ENCODE data around the gene HOXA6.

Gene HOXA6

DNA sequence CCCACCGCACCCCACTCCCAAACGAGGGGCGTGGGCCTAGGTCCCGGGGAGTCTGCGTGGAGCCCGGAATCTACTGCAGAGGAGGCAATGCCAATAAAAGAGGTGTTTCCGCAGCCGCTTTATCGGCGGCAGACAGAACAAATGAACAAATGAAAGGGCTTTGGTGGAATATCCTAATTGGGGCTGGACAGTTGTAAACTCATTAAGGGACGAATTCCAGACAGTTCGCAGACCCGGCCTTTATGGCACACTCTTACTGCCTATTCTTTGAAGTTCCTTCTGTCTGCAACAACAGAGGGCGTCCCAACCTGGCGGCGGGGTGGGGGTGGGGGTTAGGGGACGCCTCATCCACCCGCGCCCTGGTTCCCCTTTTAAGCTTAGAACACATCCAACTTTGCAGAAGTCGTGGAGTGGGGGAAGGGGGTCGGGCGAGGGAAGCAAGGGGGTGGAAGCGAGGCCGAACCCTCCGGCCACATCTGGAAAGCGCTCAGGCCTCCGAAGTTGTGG is 13.7 kb upstream of the HOXA6 start:
- no peak for DNase-seq

DNA sequence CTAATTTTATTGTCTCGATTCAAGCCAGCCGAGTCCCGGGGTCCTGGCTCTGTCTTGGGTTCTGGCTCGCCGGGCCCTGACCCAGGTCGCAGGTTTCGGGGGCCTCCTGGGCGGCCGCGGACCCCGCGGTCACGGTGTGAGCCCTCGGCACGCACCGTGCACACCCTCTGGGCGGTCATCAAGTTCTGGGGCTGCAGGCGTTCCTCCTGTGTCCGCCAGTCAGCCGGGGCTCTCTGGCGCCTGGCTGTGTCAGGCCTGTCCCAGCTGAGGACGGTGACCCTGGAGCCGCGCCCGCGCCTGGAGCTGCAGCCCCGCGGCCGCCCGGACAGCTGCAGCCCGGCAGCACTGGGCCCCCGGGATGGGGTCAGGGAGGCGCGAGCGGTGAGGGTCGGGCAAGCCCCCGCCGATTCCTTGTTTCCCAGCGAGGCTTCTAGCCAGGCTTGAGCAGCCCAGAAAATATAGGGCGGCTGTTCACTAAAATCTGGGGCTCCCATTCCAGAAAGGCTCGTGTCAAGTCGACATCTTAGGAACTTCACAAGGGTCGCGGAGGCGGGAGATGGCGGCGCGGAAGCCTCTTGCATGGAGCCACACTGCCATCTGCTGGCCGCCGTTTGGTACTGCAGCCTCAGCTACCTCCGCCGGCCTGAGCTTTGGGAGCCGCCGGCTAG is 13.1 kb upstream of the HOXA6 start:
- peak; percentile 71 to 84 (median 77) for DNase-seq

DNA sequence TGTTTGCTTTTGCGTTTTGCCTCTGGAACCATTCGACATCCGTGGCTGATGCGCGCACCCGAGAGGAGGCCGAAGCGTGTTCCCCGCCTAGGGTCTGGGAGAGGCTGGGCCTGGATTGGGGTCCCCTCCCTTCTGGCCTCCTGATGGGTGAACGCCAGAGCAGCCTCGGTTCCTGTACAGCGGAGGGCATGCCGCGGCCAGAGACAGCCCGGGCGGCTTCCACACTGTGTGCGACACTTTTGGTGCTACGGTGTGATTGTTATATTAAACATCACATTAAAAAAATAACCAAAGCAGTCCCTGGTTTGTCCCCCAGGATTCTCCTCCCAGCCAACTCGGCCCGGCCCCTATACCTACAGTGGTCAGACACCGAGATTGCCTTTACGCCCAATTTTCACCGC is 12.6 kb upstream of the HOXA6 start:
- DNase-seq: no peak

DNA sequence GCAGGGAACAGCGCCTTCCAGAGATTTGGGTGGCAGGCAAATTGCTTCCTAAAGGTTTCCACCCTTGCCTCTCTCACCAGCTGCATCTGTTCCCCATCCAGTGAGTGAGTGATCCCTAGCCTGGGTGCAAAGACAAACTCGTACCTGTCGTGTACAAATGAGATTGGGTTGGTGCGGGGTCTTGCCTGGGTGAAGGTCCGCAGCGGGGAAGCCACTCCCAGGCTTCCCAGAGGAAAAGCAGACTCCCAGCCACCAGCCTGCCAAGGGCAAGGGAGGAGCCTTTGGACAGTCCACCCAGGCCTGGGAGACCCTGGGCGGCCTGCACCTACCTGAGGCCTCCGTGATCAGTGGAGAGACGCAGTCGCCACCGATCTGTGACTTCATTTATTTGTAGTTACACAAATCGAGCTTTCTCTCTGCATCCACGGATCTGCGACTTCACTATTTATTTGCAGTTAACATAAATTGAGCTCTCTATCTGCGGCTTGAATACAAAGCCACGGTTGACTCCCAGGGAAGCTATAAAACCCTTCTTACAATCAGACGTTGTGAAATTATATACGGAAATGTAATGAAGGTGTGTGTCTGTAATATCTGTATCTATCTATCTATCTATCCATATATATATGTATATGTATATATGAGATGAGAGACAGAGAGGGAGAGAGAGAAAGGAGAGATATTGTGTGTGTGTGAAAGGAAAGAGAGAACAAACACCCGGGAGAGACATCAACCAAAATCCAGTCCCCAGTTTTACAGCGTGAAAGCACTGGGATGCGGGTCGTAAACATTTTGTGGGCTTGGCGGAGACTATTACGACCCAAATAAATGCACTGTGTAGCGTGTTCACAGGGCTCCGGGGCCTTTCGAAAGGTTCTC is 11.9 kb upstream of the HOXA6 start:
- no peak for DNase-seq

DNA sequence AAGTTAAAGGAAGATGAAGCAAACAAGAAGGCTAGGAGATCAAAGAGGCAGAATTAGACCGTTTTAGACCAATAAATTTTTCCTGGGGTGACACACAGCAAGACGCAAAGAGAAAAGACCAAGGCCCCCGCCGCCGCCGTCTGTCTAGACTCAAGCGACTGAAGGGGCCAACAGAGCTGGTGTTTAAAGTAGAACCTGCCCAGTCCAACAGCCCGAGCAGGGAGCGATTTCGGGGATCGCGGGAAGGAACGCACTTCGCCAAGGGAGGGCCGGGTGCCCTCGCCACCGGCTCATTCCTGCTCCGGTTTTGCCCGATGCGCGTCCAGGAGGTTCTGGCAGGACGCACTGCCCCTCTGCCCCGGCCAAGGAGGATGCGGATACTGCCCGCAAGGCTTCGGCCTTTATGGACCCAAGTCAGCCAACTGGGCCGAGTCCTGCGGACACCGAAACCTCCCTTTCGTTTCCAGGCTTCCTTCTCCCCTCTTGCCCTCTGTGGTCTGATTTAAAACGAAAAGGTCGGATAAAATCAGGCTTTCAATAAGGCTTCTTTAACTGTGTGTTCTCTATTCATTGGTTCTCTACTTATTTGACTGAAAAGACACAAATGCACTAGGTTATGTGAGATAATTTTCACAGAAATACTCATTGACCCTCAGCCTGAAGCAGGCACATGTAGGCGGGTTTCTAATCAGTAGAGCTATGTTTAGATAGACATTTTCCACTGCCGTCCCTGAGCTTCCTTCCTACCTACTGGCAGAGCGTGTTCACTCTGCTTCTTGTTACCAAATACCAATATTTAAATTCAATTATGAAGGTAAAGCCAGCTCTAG is 11.1 kb upstream of the HOXA6 start:
- no peak for DNase-seq

DNA sequence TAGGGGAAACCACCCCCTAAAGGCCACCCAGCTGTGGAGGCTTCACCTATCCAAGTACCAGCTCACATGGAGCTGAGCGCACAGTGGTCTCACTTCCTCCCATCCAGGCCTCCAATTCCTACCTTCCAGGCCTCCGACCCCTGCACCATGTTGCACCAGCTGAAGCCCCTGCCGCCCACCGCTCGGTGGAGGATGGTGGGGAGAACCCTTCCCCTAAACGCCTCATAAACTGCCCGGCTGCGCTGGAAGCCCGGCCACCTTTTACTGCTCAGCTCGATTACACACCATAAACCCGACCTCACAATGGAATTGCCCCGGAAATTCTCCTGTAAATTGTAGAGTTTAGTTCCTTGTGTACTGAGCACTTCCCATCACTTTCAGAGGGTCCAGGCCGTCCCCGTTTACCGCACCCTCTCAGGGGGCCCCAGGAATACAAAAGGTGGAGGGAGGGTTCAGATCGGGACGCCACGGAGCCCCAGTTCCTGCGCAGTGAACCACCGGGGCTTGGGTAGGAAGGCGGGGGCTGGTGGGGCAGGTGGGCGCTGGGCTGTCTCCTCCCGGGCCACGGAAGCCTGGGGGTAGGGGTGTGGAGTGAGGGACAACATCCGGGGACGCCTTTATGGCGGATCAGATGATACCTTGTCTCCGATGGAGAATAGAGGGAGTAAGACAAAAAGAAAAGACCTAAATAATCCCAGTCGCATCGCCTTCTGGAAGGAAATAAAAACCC is 10.3 kb upstream of the HOXA6 start:
- DNase-seq: no peak

DNA sequence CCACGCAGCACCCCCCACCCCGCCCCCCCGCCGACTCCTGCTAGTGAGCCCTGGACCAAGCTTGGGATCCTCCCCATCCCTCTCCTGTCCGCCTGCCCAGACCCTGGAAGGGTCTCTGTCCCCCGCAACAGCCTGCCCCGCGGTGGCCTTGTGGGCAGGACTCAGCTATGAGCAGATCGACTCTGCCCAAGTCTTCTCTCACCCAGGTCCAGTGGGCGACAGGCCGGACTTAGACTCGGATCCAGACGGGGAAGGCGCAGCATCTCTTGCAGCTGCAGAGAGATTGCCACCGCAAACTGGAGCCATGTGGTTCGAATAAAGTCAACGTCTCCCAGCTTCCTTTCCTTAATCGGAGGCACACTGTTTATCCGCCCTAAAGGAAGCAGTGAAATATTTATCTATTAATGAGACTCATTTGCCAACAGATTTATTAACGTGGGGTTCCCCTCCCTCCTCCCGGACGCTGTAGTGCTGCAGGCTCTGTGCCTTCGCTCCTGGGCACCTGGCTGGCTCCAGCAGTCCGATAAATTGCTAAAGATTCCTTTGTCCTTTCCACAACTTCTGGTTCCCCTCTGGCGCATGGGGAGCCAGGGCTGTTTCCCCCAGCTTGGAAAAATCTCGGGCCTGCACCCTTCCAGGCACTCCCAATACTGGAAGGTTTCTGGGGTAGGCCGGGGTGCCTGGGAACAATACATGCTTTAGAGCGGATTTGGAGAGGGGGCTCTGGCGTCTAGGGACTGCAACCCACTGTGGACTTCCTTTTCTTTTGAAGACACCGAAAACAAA is 9.5 kb upstream of the HOXA6 start:
- no peak for DNase-seq

DNA sequence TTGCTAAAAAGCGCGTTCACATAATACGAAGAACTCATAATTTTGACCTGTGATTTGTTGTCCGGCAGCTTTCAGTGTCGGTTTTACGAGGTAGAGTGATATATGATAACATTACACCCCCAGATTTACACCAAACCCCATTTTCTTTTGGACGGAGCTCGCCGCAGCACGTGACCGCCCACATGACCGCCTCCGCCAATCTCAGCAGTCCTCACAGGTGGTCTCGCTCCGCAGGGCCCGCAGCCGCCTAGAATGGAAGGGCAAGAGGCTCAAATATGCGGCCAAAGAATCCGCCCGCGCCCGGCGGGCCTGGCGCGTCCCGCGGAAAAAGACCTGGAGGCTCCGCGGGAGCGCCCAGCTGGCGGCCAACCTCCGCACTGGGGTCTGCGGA is 8.9 kb upstream of the HOXA6 start, which contains the start of gene HOXA7:
Gene HOXA7, minus strand, starts transcription at position 168 of the 391 bp plus-strand sequence. Its CDS starts 130 bp downstream, at position 38.
- no peak for DNase-seq

DNA sequence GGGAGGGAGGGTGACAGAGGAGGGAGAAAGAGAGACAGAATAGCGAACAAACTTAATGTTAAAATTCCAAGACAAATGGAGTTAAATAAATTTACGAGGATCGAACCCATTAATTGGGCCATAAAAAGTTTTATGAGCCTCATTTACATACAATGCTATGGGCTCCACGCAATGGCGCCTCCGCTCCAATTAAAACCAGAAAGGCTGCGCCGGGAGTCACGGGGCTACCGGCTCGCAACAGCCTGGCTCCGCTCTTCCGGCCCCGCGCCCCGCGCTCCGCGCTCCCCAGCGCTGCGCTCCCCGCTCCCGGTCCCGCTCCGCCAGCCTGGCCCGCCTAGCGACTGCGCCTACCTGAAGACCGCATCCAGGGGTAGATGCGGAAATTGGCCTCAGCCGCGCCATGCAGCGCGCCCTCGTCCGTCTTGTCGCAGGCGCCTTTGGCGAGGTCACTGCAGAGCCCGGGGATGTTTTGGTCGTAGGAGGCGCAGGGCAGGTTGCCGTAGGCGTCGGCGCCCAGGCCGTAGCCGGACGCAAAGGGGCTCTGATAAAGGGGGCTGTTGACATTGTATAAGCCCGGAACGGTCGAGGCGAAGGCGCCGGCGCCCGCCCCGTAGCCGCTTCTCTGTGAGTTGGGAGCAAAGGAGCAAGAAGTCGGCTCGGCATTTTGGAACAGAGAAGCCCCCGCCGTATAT is 8.4 kb upstream of the HOXA6 start:
- DNase-seq: no peak

DNA sequence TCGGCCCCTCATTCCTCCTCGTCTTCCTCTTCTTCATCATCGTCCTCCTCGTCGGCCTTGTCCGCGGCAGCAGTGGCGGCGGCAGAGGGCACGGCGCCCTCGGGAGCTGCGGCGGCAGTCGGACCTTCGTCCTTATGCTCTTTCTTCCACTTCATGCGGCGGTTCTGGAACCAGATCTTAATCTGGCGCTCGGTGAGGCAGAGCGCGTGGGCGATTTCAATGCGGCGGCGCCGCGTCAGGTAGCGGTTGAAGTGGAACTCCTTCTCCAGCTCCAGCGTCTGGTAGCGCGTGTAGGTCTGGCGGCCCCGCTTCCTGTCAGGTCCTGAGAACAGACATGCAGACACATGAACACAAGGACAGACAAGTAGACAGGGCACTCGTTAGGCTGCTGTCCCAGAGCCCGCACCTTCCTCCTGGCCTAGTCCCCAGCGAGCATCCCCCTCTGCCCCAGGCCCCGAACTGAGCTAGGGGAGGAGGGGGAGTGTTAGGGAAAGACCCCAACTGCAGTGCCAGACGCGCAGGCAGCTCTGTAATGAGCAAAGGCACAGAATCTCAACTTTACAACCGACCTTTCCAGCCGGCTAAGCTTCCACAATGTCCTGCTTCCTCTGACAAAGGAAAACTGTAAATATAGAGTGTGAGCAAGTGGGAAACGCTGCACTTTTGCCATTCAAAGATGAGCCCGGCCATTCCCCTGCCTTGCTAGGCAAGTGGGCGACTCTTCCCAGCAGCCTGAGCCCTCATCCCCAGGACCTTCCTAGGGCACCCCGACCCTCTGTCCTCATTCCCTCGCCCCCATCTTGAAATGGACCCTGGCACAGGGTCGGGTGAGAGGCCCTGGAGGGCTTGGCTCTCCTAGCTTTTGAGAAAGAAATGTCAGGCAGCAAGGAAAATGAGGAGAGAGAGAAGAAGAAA is 7.6 kb upstream of the HOXA6 start:
- peak in 1 of 5 experiments; percentile 40 for DNase-seq

DNA sequence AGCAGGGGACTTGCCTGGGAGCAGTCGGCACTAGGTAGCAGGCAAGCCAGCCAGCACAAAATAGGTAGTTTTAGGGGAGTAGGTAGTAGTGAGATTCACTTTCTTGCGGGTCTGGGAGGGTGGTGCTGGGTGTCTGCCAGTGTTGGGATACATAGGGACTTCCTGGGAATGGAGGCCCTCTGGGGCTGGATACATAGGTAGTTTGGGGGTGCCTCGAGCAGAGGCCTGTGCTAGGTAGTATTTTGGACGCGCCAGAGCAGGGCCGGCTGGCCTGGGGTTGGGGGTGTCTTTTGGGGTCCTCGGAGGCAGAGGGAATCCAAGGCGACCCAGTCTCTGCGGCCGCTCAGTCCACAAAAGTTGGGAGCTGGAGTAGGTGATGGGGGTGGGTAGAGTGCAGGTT is 6.8 kb upstream of the HOXA6 start:
- no peak for DNase-seq

DNA sequence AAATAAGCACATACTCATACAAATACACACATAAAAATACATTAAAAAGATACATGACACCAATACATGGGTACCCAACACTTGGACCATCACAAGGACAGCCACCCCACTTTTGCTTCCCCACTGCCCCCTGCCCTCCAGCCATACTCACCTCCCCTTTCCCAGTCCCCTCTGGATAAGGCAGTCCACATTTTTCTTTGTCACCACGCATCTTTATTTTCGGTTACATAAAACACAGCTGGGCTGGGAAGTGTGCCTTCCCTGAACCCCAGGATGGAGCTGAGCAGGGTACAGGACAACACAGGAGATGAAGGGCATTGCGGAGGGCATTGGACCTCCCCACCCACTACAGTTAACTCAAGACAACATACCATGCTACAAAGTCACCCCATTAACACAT is 6.0 kb upstream of the HOXA6 start:
- no peak for DNase-seq

DNA sequence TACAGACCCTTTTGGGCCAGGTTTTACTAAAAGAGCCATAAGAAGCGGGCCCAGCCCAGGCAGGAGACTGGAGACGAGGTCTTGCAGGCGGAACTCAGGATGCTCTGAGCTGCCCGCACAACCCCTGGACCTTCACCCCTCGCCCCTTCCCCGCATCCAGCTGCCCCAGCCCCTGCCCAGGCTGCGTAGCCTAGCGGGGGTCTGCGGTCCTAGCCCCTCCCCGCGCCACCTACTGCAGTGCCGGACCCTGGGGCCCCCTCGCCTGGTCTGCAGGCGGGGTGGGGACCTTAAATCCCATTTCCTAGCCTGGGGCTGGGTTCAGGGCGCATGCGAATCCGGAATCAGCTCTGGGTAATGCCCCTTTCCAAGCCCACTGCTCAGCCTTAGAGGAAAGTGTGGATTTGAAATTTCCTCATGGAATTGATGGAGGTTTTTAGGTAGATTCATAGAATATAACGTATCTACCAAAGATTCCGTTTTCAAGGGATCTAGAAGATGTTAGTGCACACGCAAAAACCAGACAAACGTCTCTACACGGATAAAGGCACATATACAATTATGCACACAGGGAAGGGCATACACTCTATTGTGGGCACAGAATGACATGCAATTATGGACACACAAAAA is 5.4 kb upstream of the HOXA6 start:
- no peak for DNase-seq

DNA sequence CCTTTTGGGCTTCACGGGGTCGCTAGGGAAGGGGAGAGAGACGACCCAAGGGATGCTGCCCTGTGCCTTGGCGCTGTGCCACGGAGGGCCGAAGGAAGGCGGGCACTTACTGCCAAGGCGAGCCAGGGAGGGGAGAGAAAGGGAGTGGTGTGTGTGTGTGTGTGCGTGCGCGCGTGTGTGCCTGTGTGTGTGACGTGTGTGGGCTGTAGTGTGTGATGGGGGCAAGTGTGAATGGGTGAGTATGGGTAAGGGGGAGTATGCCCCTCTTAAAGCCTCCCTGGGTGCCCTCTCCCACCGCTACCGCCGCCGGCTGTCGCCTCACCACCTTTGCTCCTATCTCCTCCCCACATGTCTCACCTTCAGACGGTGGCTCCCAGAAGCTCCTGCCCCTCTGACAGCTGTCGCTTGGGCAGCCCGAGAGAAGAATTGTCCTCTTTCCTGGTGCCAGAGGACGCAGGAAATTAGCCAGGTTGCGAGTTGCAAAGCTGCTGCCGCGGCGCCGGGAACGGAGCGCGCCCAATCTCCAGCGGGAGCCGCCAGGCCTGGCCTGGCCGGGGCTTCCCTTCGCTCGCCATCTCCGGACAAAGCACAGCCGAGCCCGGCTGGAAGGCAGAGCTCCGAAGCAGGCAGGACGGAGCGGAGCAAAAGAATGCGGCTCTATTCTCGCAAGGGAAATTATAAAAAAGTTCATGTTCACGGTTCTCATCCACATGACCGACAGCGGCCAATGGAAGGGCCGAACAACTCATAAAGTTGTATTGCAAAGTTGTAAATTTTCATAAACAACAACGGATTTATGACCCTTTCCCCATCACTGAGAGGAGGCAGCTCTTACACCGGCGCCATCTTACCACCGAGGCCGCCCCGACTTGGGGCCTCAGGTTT is 4.6 kb upstream of the HOXA6 start, which contains the start of gene HOXA3:
Gene HOXA3, minus strand, starts transcription at position 653 of the 885 bp plus-strand sequence. CDS start 41,943 bp downstream, outside the sequence.
- DNase-seq: no peak

DNA sequence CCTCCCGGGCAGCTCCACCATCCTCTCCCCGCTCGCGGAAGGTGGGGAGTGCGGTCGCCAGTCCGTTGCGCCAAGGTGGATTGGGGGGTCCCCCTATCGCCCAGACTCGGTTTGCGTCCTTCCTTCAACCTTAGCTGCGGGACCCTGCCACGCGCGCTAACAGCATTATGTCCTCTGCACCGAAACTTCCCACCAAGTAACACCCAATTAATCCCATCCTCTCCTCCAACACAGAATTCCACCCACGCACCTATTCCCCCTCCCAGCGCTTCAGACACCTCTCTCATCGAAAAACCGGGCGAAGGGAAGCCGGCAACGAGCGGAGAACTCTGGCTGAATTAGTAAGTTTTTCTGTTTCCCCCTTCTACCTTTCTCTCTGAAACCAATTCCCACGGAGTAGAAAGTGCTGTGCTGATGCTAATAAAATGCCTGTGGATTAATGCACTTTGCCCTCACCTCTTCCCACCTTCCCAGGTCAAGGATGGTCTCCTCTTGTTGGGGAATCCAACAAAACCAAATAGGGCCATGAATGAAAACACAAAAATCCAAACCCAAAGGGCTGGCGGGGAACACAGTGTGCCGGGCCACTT is 3.9 kb upstream of the HOXA6 start:
- DNase-seq: no peak

DNA sequence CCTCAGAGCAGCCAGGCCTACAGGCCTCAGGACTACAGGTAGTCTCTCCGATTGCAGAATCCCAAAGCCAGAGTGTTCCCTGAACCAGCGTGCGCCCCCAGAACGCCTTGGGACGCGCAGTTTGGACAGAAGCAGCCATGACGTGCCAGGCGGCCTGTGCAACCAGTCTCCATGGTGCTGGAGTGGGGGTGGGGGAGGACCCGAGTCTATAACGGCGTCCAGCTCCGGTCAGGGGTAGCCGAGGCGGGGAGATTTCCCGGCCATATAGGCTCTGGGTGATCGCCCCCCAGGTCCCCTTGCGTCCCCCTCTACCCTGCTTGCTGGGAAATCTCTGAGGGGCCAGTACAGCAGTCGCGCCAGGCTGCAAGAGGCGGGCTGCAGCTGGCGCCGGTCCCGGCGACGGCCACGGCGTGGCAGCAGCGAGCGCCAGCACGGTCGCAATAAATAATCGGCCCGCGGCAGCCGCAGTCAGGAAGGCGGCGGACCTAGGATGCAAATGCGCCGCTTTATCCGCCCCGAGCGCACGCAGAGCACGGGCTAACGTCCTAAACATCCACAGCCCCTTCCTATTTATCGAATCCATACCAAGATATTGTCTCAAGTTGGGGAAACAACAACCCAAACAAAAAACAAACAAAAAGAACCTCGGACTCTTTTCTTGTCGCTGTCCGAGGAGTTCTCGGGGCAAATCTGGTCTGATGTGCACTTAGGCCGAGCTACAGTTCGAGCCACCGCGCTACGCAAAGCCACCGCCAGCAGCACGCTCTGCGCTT is 3.2 kb upstream of the HOXA6 start:
- DNase-seq: peak in 3 of 5 experiments; percentile 46 to 75 (median 55)

Measured in T-helper 2 cell (primary cell).